ENCODE data around the gene KLHL25.

KLHL25 gene

GRCh38 chr15:85772668-85773067 is 22.1 kb downstream of the KLHL25 start:
- no peak for DNase-seq

DNA sequence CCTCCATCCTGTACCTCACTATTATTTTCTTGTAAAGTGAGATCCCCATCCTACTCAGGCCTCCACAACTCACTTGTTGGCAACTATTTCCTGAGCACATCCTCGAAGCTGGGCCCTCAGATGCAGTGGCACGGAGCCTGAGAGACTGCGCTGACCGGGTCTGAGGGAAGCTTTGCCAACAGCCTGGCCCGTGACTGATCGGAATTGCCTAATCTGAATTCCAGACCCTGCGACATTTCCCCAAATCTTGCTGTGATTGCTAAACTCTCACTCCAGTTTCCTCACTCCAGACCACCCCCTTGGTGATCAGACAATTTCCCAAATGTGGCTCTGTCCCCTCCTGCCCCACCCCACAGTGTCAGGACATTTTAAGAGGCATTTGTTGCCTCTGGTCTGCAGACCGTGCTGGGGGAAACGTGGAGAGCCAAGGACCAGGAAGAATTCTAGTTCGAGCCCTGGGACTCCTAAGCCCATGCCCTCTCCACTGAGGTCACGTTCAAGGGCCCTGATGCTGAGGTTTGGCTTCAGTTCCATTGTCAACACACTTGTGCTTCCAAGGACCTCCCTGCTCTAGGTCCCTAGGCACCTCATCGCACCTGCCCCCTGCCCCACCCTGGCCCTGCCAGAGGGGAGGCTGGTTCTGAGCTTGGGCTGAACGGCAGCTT is 22.8 kb downstream of the KLHL25 start:
- no peak for DNase-seq

GRCh38 chr15:85771271-85771670 is 23.5 kb downstream of the KLHL25 start:
- no peak for DNase-seq

DNA sequence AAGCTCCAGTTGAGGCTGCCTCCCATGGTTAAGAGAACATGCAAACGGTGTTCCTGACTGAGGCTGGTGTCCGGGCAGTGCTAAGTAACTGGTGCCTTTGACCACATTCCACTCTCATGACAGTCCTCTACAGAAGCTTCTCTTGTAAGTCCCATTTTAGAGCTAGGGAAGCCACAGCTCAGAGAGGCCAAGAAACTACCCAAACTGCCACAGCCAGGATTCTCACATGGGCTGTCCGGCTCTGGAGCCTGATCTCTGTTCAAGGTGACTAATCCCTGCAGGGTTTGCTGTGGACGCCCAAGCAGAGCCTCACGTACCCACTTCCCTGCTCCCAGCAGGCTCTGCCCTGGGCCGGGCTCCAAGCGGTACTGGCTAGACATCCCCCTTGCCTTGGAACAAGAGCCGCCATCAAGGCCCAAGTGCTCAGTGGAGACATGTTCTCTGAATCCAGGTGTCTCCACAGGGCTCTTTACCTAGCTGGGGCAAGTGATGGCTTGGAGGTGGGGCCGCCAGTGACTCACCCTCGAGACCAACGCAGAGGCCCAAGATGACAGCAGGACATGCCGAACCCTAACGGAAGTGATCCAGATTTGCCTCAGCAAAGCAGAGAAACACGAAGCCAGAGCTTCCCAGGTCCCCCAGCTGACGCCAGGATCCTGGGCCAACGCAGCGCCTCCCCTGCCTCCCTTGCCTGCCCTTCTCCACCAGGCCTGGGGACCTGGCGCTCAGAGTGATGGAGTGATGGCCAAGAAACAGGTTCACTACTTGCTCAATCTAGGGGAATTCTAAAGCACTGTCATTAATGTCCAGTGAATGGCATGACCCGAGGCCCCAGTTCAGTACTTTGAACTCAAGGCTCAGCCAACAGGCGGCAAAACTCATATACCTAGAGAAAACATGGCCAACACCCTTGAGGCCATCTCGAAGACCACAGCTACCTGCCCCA is 24.4 kb downstream of the KLHL25 start:
- DNase-seq: peak; percentile 27

DNA sequence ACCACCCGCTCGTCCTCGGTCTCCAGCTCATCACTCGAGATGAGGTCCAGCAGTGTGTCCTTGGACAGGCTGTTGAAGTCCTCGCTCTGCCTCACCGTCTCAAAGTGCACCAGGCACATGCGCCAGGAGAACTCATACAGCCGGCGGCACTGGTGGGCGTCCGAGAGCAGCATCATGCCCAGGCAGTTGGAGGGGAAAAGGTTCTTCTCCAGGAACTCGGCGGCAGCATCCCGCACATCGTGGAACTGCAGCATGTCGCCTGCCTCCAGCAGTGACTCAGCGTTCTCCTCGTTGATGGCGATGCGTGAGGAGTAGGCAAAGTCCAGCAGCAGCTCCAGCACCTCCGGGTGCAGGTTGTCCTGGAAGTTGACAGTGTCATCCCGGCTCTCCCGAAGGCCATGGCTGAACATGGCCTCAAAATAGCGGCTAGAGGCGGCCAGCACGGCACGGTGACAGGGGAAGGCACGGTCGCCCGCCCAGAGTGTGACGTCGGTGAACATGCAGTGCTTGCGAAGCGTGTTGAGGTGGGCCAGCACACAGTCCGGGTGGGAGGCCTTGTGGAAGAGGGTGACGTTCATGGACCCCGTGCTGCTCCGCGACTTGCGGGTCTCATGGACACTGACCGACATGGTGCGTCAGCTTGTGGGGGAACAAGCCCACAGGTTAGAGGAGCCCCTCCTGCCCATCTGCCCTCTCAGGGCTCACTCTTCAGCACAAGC is 25.4 kb downstream of the KLHL25 start:
- no peak for DNase-seq

DNA sequence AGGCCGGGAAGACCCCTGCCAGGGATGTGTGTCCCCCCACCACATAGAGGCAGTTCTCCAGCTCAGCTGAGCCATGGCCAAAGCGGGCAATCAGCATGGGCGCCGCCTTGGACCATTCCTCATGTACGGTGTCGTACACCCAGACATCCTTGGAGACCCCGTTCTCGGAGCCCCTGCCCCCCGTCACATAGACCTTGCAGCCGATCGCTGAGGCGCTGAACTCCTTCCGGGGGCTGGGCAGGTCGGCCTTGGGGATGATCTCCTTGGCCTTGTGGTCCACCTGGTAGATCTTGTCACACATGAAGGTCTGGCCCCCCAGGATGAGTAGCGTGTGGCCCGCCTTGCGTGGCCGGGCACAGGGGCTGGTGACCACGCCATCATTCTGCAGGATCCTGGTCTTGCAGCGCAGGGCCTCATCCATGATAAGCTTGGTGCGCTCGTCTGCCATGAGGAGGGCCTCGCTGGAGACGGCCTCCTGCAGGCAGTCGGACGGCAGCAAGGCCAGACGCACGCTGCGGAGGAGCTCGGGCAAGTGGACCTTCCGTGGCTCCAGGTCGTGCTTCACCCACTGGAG is 26.0 kb downstream of the KLHL25 start:
- no peak for DNase-seq

GRCh38 chr15:85767785-85768529 is 26.8 kb downstream of the KLHL25 start:
- DNase-seq: no peak

GRCh38 chr15:85766001-85766831 is 28.5 kb downstream of the KLHL25 start:
- no peak for DNase-seq

GRCh38 chr15:85764649-85765277 is 30.0 kb downstream of the KLHL25 start:
- DNase-seq: peak; percentile 41

DNA sequence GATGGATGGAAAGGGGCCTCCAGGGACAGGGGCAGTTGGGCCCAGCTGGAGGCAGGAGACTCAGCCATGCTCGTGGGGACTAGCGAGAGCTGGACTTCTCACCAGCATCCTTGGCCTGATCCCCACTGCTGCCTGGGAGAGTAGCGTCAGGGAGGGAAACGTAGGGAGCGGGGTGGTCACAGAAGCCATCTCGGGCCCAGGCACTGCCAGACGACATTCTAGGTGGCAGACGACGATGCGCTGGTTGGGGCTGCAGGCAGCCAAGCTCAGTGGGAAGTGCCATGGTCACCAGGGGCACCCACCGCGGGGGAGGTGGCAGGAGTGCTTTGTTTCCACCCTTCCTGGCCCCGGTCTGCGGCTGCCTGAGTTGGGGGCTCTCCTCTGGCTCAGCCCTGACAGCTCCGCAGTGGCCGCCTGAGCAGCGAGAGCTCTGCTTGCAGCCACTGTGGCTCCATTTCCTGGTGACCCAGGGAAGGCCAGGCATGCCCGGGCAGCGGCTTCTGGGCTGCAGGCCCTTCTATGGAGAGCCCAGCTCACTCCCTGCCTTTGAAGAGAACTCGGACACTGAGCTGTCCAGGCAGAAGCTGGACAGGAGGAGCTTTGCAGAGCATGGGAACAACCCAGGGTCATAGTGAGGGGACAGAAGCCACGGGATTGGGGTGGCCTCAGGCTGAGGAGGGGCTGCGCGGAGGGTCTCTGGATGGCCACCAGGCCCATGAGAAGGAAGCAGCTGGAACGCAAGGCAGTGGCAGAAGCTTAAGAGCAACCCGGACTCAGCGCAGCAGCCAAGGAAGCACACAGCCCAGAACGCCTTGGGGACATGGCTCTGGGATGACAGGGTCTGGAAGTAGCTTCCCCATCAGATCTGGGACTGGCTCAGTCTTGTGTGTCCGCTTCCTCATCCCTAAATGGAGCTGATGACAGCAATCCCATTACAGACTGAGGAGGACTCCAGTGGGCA is 30.8 kb downstream of the KLHL25 start:
- no peak for DNase-seq

- no peak for DNase-seq
These were observed 31.6 kb downstream of the KLHL25 start for GRCh38 chr15:85763157-85763556.

GRCh38 chr15:85762756-85763127 is 32.0 kb downstream of the KLHL25 start:
- no peak for DNase-seq

DNA sequence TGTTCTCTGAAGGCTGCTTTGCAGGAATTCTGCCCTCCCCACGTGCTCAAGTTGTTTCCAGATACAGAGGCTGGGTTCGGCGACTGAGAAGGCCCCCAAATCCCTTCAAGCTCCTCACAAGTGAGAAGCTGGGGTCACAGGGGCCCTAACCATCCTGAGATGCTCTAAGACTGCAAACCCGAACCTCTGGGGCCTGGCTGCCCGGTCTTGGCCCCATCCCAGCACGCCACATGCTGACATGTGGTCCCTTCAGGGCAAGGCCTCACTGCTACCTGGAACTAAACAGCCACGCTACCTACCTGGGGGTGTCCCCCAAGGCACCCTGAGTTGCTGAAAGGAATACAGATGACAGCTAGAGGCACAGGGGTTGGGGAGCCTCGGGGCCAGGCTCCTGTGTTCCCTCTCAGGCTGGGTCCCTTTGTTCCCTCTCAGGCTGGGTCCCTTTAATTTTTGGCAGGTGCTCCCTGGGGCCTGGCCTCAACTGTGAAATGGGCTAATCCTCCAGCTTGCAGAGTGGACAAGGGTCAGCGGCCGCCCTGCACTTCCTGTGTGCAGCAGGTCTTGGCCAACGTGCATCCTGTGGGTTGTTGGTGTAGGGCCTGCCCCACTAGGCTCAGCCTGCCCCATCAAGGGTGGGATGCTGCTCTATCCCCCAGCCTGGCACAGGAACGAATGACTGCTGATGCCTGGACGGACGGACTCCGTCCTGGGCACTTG is 32.5 kb downstream of the KLHL25 start:
- DNase-seq: no peak

GRCh38 chr15:85761635-85762034 is 33.1 kb downstream of the KLHL25 start:
- DNase-seq: no peak

GRCh38 chr15:85760531-85761371 is 34.0 kb downstream of the KLHL25 start:
- DNase-seq: no peak

GRCh38 chr15:85760049-85760448 is 34.7 kb downstream of the KLHL25 start:
- DNase-seq: no peak

GRCh38 chr15:85759376-85759775 is 35.3 kb downstream of the KLHL25 start:
- DNase-seq: no peak

GRCh38 chr15:85758655-85758978 is 36.1 kb downstream of the KLHL25 start:
- no peak for DNase-seq

Data from EL (cell line).